ENCODE measurements around the gene TEAD4. TPM values are rescaled to one million over a fixed set of nuclear protein-coding genes. Genes with fewer than 3 reads are reported as not detected.

TEAD4 gene
- total RNA-seq, 1 experiment from 2014 or later: 43.2 TPM

- H3K36me3 ChIP-seq (ENCODE audit: control insufficient read depth in 1 of 2, insufficient read depth in 2 of 2, low read length in 2 of 2): no peaks in the 10 kb centered on the region
- intact Hi-C loops (cut with micrococcal nuclease): no loop called here
- ATAC-seq (no peak), DNase-seq (ENCODE audit: low read depth, low spot score) (no peak)
- ChIA-PET POLR2A (no interaction called here), CTCF (no interaction called here), RAD21 (ENCODE audit: low non-redundant PET in 1 of 2, low total read pairs in 2 of 2, uncharacterized antibody in 2 of 2, unreplicated experiment in 2 of 2) (no interaction called here)
- H3K9me2 ChIP-seq (ENCODE audit: insufficient read depth): no peaks in the 10 kb centered on the region
- BruUV-seq (replicated peaks): no TSS peak
- H3K79me2 ChIP-seq (ENCODE audit: insufficient read depth, low read length): no peaks in the 10 kb centered on the region
- no peaks in the 10 kb centered on the region for H4K20me1 ChIP-seq (ENCODE audit: insufficient read depth)
- H3K9me3 ChIP-seq (ENCODE audit: control insufficient read depth in 1 of 2, insufficient read depth in 1 of 2, low read depth in 1 of 2, low read length in 2 of 2): no peaks in the 10 kb centered on the region
- H3K4me1 ChIP-seq (ENCODE audit: control insufficient read depth in 1 of 2, insufficient read depth in 2 of 2, low read length in 2 of 2): peaks cover 0 to 16% of the 10 kb centered on the region in 2 experiments; a peak in 3 of 4 replicates
- TF ChIP-seq MAX (IDR thresholded peaks at IDR 0.05) (no peak), CBX3 (IDR thresholded peaks at IDR 0.05; ENCODE audit: low read depth) (no peak), ELF1 (IDR thresholded peaks at IDR 0.05; ENCODE audit: borderline replicate concordance, low read depth) (no peak), EZH2 (IDR thresholded peaks at IDR 0.05) (no peak), SIN3A (IDR thresholded peaks at IDR 0.05; ENCODE audit: low read depth) (no peak), FOSL1 (IDR thresholded peaks at IDR 0.05; ENCODE audit: low read depth) (no peak), CEBPB (IDR thresholded peaks at IDR 0.05; ENCODE audit: low read depth) (no peak), SRF (IDR thresholded peaks at IDR 0.05; ENCODE audit: low read depth) (no peak), ZNF274 (IDR thresholded peaks at IDR 0.05; ENCODE audit: low read depth, low read length) (no peak), EZH2phosphoT487 (IDR thresholded peaks at IDR 0.05; ENCODE audit: borderline replicate concordance) (no peak), RAD21 (IDR thresholded peaks at IDR 0.05; ENCODE audit: low read depth) (no peak), TCF7L2 (IDR thresholded peaks at IDR 0.05; ENCODE audit: borderline replicate concordance, extremely low read depth, insufficient read depth, insufficient read length) (no peak), YY1 (IDR thresholded peaks at IDR 0.05; ENCODE audit: extremely low read depth, insufficient replicate concordance, low read depth, low read length) (no peak), POLR2A (IDR thresholded peaks at IDR 0.05; ENCODE audit: borderline replicate concordance, extremely low read depth, insufficient read depth, insufficient read length) (no peak), EGR1 (IDR thresholded peaks at IDR 0.05; ENCODE audit: low read depth) (no peak)
- TF ChIP-seq, protein P1, sequence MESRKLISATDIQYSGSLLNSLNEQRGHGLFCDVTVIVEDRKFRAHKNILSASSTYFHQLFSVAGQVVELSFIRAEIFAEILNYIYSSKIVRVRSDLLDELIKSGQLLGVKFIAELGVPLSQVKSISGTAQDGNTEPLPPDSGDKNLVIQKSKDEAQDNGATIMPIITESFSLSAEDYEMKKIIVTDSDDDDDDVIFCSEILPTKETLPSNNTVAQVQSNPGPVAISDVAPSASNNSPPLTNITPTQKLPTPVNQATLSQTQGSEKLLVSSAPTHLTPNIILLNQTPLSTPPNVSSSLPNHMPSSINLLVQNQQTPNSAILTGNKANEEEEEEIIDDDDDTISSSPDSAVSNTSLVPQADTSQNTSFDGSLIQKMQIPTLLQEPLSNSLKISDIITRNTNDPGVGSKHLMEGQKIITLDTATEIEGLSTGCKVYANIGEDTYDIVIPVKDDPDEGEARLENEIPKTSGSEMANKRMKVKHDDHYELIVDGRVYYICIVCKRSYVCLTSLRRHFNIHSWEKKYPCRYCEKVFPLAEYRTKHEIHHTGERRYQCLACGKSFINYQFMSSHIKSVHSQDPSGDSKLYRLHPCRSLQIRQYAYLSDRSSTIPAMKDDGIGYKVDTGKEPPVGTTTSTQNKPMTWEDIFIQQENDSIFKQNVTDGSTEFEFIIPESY (IDR thresholded peaks at IDR 0.05; ENCODE audit: extremely low read depth, insufficient replicate concordance, low read length): no peak
- TF ChIP-seq, protein P2, sequence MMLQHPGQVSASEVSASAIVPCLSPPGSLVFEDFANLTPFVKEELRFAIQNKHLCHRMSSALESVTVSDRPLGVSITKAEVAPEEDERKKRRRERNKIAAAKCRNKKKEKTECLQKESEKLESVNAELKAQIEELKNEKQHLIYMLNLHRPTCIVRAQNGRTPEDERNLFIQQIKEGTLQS (IDR thresholded peaks at IDR 0.05): no peak
- TF ChIP-seq, protein P3, sequence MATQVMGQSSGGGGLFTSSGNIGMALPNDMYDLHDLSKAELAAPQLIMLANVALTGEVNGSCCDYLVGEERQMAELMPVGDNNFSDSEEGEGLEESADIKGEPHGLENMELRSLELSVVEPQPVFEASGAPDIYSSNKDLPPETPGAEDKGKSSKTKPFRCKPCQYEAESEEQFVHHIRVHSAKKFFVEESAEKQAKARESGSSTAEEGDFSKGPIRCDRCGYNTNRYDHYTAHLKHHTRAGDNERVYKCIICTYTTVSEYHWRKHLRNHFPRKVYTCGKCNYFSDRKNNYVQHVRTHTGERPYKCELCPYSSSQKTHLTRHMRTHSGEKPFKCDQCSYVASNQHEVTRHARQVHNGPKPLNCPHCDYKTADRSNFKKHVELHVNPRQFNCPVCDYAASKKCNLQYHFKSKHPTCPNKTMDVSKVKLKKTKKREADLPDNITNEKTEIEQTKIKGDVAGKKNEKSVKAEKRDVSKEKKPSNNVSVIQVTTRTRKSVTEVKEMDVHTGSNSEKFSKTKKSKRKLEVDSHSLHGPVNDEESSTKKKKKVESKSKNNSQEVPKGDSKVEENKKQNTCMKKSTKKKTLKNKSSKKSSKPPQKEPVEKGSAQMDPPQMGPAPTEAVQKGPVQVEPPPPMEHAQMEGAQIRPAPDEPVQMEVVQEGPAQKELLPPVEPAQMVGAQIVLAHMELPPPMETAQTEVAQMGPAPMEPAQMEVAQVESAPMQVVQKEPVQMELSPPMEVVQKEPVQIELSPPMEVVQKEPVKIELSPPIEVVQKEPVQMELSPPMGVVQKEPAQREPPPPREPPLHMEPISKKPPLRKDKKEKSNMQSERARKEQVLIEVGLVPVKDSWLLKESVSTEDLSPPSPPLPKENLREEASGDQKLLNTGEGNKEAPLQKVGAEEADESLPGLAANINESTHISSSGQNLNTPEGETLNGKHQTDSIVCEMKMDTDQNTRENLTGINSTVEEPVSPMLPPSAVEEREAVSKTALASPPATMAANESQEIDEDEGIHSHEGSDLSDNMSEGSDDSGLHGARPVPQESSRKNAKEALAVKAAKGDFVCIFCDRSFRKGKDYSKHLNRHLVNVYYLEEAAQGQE (IDR thresholded peaks at IDR 0.05; ENCODE audit: low read depth): no peak
- H3K4me3 ChIP-seq (replicated peaks in 1 of 2; ENCODE audit: low read depth in 1 of 2, low read length in 2 of 2): no peak overlapping the region
- H3K27ac ChIP-seq (ENCODE audit: low read depth, low read length): no peak overlapping the region
- H3K4me2 ChIP-seq (ENCODE audit: low read length): no peak overlapping the region
- no peak overlapping the region for H2AFZ ChIP-seq (ENCODE audit: low read depth, low read length, poor library complexity, severe bottlenecking)
- no peaks in the 10 kb centered on the region for H3K27me3 ChIP-seq (ENCODE audit: insufficient read depth, low read length)
- H3K9ac ChIP-seq (ENCODE audit: low read length): no peak overlapping the region
These were observed 89.3 kb downstream of the TEAD4 start for GRCh38 chr12:3048540-3048939.
